AG04450 (cell line): ENCODE measurements around the gene COL5A1. TPM values are rescaled to one million over a fixed set of nuclear protein-coding genes. Genes with fewer than 3 reads are reported as not detected.

Experiments
- CTCF ChIA-PET: fragments of 300-600, 350-600 bp; formaldehyde crosslinking; extraction: SDS; loops from one replicate; lab custom pipeline; 2022; ENCODE audit warnings: antibody characterized with exemption, inconsistent platforms; lab: Charles Lee
- POLR2A ChIA-PET: fragments of 350-600 bp; formaldehyde crosslinking; extraction: SDS; loops from one replicate; lab custom pipeline; 2021; ENCODE audit warnings: antibody characterized with exemption, inconsistent platforms; lab: Yijun Ruan, JAX
- DNase-seq: peaks from one replicate; pipeline ENCODE4 v3.0.0-alpha.2; 2011; ENCODE audit warnings: low read depth, low spot score
- H3K27ac ChIP-seq: one replicate; pipeline ENCODE4 v1.5.1; 2012; ENCODE audit warnings: low read depth, low read length, control low read depth
- H3K27me3 ChIP-seq: one replicate; pipeline ENCODE4 v1.6.0; 2012; ENCODE audit warnings: low read length; ENCODE audit not compliant: control insufficient read depth, insufficient read depth
- H3K4me3 ChIP-seq: 2 replicates; pipeline ENCODE4 v1.5.1; 2011; ENCODE audit warnings: mild to moderate bottlenecking, low read depth, low read length, control low read depth
- H3K9me3 ChIP-seq: 2 replicates; pipeline ENCODE4 v1.5.1; 2012; ENCODE audit warnings: low read length; ENCODE audit not compliant: control insufficient read depth, insufficient read depth
- CTCF ChIP-seq: IDR thresholded peaks from 2 replicates; pipeline ENCODE4 v1.5.1; 2011; ENCODE audit warnings: low read depth, low read length, control low read depth, inconsistent platforms
- polyA plus RNA-seq: library from polyadenylated mRNA; depleted of rRNA; stranded (reverse); fragments of >200 nt; gene quantifications from 2 replicates; pipeline ENCODE4 v1.2.3, GENCODE V29; 2011

The COL5A1 gene
- polyA plus RNA-seq, 1 experiment, result 73.3 TPM

DNA sequence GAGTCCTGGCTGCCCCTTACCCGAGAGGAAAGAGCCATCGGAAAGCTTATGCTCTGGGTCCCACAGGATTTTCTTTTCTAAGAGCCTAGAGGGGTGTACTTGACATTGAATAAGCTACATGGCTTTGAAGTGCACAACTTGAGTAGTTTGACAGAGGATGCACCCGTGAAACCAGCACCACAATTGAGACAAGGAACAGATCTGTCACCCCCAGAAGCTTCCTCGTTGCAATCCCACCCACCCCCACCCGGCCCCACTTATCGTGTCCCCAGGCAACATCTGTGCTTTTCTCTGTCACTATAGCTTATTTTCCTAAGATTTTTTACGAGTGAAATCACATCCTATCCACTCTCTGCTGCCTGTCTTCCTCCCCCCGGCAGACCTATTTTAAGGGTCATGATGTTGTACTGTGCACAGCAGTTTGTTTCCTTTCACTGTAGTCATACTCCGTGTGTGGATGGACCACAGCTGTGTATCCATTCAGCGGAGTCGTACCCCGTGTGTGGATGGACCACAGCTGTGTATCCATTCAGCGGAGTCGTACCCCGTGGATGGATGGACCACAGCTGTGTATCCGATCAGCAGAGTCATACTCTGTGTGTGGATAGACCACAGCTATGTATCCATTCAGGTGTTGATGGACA lies 230.2 kb downstream of the COL5A1 start:
- H3K27me3 ChIP-seq, result peaks cover 20% of the 10 kb centered on the region
- ChIA-PET CTCF (no interaction called here), POLR2A (interaction anchor here (0.8 to 1.6 kb wide), 6 partner anchors 13 to 72 kb away, joined by 3 to 9 read pairs (median 4); no protein-coding TSS in a partner anchor)
- no peak for TF ChIP-seq CTCF
- peaks cover 3% of the 10 kb centered on the region; the same call in 1 of the 2 replicates for H3K9me3 ChIP-seq
- DNase-seq, result peak; percentile 61
- H3K27ac ChIP-seq, result peak overlapping the region; percentile 39
- H3K4me3 ChIP-seq, result no peak overlapping the region

DNA sequence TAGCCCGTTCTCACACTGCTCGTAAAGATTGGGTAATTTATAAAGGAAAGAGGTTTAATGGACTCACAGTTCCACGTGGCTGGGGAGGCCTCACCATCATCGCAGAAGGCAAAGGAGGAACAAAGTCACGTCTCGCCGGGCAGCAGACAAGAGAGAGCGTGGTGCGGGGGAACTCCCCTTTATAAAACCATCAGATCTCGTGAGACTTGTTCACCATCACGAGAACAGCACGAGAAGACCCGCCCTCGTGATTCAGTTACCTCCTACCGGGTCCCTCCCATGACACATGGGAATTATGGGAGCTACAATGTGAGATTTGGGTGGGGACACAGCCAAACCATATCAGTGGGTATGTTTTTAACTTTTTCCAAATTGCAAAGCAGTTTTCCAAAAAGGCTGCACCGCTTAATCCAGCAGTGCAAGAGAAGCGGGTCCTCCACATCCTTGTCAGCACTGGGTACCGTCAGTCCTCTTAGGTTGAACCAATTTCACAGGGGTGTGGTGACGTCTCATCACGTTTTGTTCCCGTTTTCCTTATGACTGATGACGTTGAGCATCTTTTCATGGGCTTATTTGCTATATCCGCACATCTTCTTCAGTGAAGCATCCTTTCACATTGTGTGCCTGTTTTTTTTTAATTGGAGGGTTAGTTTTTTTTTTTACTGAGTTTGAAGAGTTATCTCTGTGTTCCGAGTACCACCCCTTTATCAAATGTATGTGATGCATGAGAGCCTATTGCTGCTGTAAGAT lies 231.1 kb downstream of the COL5A1 start:
- peaks cover 3% of the 10 kb centered on the region; the same call in 1 of the 2 replicates for H3K9me3 ChIP-seq
- H3K27ac ChIP-seq, result no peak overlapping the region
- ChIA-PET POLR2A (interaction anchor here (1.3 to 1.6 kb wide), 3 partner anchors 14 to 73 kb away, joined by 3 to 7 read pairs (median 6); no protein-coding TSS in a partner anchor), CTCF (no interaction called here)
- no peak for DNase-seq
- TF ChIP-seq CTCF, result no peak
- peaks cover 23% of the 10 kb centered on the region for H3K27me3 ChIP-seq
- H3K4me3 ChIP-seq, result no peak overlapping the region

DNA sequence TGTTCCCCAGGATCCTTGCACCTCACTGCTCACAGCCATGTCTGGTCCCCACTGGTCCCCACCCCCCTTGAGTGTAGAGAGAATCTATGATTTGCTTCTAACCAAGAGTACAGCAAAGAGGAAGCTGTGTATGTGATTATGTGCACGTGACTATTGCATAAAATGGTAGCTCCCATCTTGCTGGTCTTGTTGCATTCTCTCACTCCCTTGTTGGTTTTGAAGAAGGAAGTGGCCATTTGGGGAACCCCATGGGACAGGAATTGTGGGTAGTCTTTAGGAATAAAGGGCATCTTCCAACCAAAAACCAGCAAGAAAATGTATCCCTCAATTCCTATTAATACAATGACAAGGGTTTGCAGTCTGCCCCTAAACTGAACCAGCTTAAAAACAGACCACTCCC lies 233.8 kb downstream of the COL5A1 start:
- no peak for DNase-seq
- Histone ChIP-seq H3K9me3 (no peaks in the 10 kb centered on the region; the same call in 1 of the 2 replicates), H3K4me3 (no peak overlapping the region), H3K27me3 (peaks cover 23% of the 10 kb centered on the region), H3K27ac (no peak overlapping the region)
- POLR2A ChIA-PET, result no interaction called here
- no peak for TF ChIP-seq CTCF
- CTCF ChIA-PET, result no interaction called here

DNA sequence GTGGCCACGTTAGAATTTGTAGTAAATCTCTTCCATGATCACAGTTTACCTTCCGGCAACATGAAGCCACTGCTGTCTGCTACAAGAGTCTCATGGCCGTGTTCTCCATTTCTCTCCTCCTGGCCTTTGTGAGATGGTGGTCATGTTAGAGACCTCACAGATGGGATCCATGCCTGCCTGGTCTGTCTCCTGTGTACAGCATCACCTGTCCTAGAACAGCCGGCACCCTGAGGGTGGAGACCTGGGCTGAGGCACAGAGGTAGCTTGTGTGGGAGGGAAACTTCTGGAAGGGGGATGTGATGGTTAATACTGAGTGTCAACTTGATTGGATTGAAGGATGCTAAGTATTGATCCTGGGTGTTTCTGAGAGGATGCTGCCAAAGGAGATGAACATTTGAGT lies 235.9 kb downstream of the COL5A1 start:
- Histone ChIP-seq H3K4me3 (no peak overlapping the region), H3K27me3 (peaks cover 18% of the 10 kb centered on the region), H3K9me3 (no peaks in the 10 kb centered on the region), H3K27ac (no peak overlapping the region)
- no peak for DNase-seq
- TF ChIP-seq CTCF, result no peak
- ChIA-PET POLR2A (no interaction called here), CTCF (no interaction called here)
